GM12892 (cell line): Measurements from ENCODE around the gene C4orf50.

Experiments
- POLR2A ChIP-seq: IDR thresholded peaks from 2 replicates; pipeline ENCODE4 v1.6.1; 2011; ENCODE audit warnings: low read depth, low read length, control low read depth
- POLR2AphosphoS5 ChIP-seq: IDR thresholded peaks from 2 replicates; pipeline ENCODE4 v1.6.1; 2011; ENCODE audit warnings: low read depth, low read length, control low read depth
- TAF1 ChIP-seq: IDR thresholded peaks from 2 replicates; pipeline ENCODE4 v1.6.1; 2011; ENCODE audit warnings: low read depth, mild to moderate bottlenecking, control low read depth, low read length, borderline replicate concordance

DNA sequence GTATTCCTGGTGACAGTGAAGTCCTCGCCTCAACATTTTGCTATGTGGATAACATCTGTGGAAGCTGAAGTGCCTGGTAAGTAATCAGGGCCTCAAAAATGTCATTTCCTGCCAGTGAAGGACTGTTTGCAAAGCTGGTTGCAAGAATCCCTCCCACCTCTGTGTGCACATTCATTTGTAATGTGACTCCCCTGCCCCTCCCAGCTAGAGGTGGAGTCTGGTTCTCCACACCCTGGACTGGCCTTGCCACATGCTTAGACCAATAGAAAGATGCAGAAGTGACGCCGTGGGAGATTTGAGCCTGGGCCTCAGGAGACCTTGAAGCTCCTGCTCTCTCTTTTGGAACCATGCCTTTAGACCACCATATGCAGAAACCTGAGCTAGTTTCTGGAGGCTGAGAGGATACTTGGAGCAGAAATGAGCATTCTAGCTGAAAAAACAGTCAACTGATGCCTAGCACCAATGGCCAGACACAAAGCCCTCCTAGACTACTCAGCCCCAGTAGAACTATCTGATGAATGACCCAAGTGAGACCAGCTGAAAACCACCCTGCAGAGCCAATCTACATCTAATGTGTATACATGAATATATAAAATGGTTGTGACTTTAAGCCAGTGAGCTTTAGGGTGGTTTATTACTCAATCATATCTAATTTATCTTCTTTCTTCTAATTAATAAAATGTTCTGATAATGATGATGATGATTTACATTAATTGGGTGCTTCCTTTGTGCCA lies 77.6 kb downstream of the C4orf50 start:
- TF ChIP-seq POLR2A (no peak), POLR2AphosphoS5 (no peak), TAF1 (no peak)
